Naive B cell (primary cell): ENCODE measurements around the gene PSMG3. TPM values are rescaled to one million over a fixed set of nuclear protein-coding genes. Genes with fewer than 3 reads are reported as not detected.

ENCODE experiments used
- ATAC-seq, 2 donors: fragments of 150-1000 bp; cut with Tn5 transposase; 2 replicates each; pipeline ENCODE4 v1.10.0; 2021; ENCODE audit warnings: low read depth in 2 of 2, mild to moderate bottlenecking in 2 of 2, moderate library complexity in 2 of 2
- DNase-seq: peaks from one replicate; pipeline ENCODE4 v3.0.0; 2022
- H3K27ac Mint-ChIP-seq, 6 donors: one replicate each; pipeline ENCODE4 v1.8.0; 2020 to 2022; ENCODE audit warnings: mild to moderate bottlenecking in 6 of 6, mixed read lengths in 6 of 6, moderate library complexity in 5 of 6, inconsistent platforms in 2 of 6
- H3K27me3 Mint-ChIP-seq, 3 donors: one replicate each; pipeline ENCODE4 v1.8.0; 2021 to 2022; ENCODE audit warnings: mixed read lengths in 3 of 3, mild to moderate bottlenecking in 1 of 3
- H3K36me3 Mint-ChIP-seq, 2 donors: one replicate each; pipeline ENCODE4 v1.8.0; 2020 to 2022; ENCODE audit warnings: mixed read lengths in 2 of 2, inconsistent platforms in 1 of 2, mild to moderate bottlenecking in 1 of 2
- H3K4me1 Mint-ChIP-seq, 3 donors: one replicate each; pipeline ENCODE4 v1.8.0; 2020 to 2022; ENCODE audit warnings: mixed read lengths in 3 of 3, inconsistent platforms in 1 of 3, mild to moderate bottlenecking in 1 of 3, moderate library complexity in 1 of 3
- H3K4me3 Mint-ChIP-seq, 8 donors: one replicate each; pipeline ENCODE4 v1.8.0; 2020 to 2022; ENCODE audit warnings: mild to moderate bottlenecking in 8 of 8, mixed read lengths in 8 of 8, moderate library complexity in 8 of 8, inconsistent platforms in 2 of 8
- H3K9me3 Mint-ChIP-seq, 7 donors: one replicate each; pipeline ENCODE4 v1.8.0; 2020 to 2022; ENCODE audit warnings: mixed read lengths in 7 of 7, mild to moderate bottlenecking in 5 of 7, inconsistent platforms in 2 of 7, moderate library complexity in 1 of 7
- polyA plus RNA-seq, 6 donors: library from polyadenylated mRNA; unstranded; fragments of 300-500 nt; fragmentation: Illumina TruSeq; gene quantifications; one replicate each; pipeline ENCODE4 v1.2.3, GENCODE V29; 2021; ENCODE audit warnings: low read depth in 6 of 6

Gene PSMG3
- polyA plus RNA-seq, 6 donors from 2014 or later, result 24.2 to 43.4 (median 38.6) TPM

- ATAC-seq (no peak), DNase-seq (no peak)
- H3K27ac Mint-ChIP-seq, result peak overlapping the region in 4 of 6 donors; percentile 63 to 84 (median 78)
- peaks cover 8 to 45% (median 37%) of the 10 kb centered on the region in 3 donors for H3K4me1 Mint-ChIP-seq
- peaks cover 0 to 16% of the 10 kb centered on the region in 2 donors for H3K36me3 Mint-ChIP-seq
- no peaks in the 10 kb centered on the region for H3K9me3 Mint-ChIP-seq
- peak overlapping the region; percentile 7 to 93 (median 74) for H3K4me3 Mint-ChIP-seq
- no peaks in the 10 kb centered on the region for H3K27me3 Mint-ChIP-seq
Observed at GRCh38 chr7:1567896-1568510, 1.8 kb downstream of the PSMG3 start.

- DNase-seq, result no peak
Observed at GRCh38 chr7:1567049-1567771, 2.6 kb downstream of the PSMG3 start.

GRCh38 chr7:1566687-1567048 is 3.2 kb downstream of the PSMG3 start:
- Mint-ChIP-seq H3K4me3 (peak overlapping the region in 3 of 8 donors; percentile 15 to 86 (median 51)), H3K27ac (peak overlapping the region in 1 of 6 donors; percentile 14), H3K4me1 (peaks cover 8 to 41% (median 26%) of the 10 kb centered on the region in 3 donors), H3K36me3 (peaks cover 0 to 16% of the 10 kb centered on the region in 2 donors), H3K27me3 (peaks cover 0 to 7% (median 6%) of the 10 kb centered on the region in 3 donors), H3K9me3 (no peaks in the 10 kb centered on the region)
- ATAC-seq (no peak), DNase-seq (no peak)

More at GRCh38 chr7:1567049-1567771, 2.6 kb downstream of the PSMG3 start:
- Mint-ChIP-seq H3K36me3 (peaks cover 0 to 16% of the 10 kb centered on the region in 2 donors), H3K27me3 (peaks cover 0 to 2% (median 2%) of the 10 kb centered on the region in 3 donors), H3K27ac (peak overlapping the region in 1 of 6 donors; percentile 14), H3K9me3 (no peaks in the 10 kb centered on the region), H3K4me3 (peak overlapping the region in 4 of 8 donors; percentile 15 to 86 (median 49)), H3K4me1 (peaks cover 8 to 42% (median 31%) of the 10 kb centered on the region in 3 donors)
- ATAC-seq, result no peak

- DNase-seq (no peak), ATAC-seq (no peak)
- Mint-ChIP-seq H3K4me1 (peaks cover 8 to 29% (median 15%) of the 10 kb centered on the region in 3 donors), H3K9me3 (no peaks in the 10 kb centered on the region), H3K27me3 (peaks cover 0 to 7% (median 6%) of the 10 kb centered on the region in 3 donors), H3K36me3 (peaks cover 0 to 16% of the 10 kb centered on the region in 2 donors), H3K27ac (peak overlapping the region in 1 of 6 donors; percentile 74), H3K4me3 (peak overlapping the region in 2 of 8 donors; percentile 15 to 33)
Observed at GRCh38 chr7:1564603-1565022, 5.2 kb downstream of the PSMG3 start.

- ATAC-seq (no peak), DNase-seq (no peak)
- H3K4me1 Mint-ChIP-seq, result peaks cover 7 to 28% (median 13%) of the 10 kb centered on the region in 3 donors
- peak overlapping the region in 1 of 8 donors; percentile 33 for H3K4me3 Mint-ChIP-seq
- H3K27ac Mint-ChIP-seq, result no peak overlapping the region
- H3K36me3 Mint-ChIP-seq, result peaks cover 0 to 16% of the 10 kb centered on the region in 2 donors
- peaks cover 0 to 7% (median 6%) of the 10 kb centered on the region in 3 donors for H3K27me3 Mint-ChIP-seq
- no peaks in the 10 kb centered on the region for H3K9me3 Mint-ChIP-seq
Observed at GRCh38 chr7:1563981-1564602, 5.7 kb downstream of the PSMG3 start.

- H3K4me3 Mint-ChIP-seq, result peak overlapping the region in 1 of 8 donors; percentile 42
- no peak overlapping the region for H3K27ac Mint-ChIP-seq
- H3K36me3 Mint-ChIP-seq, result peaks cover 0 to 11% of the 10 kb centered on the region in 2 donors
- H3K4me1 Mint-ChIP-seq, result peaks cover under 1 to 15% (median 3%) of the 10 kb centered on the region in 3 donors
- peaks cover 0 to 7% (median 6%) of the 10 kb centered on the region in 3 donors for H3K27me3 Mint-ChIP-seq
- ATAC-seq, result no peak
- H3K9me3 Mint-ChIP-seq, result no peaks in the 10 kb centered on the region
- DNase-seq, result no peak
Observed at GRCh38 chr7:1562597-1563051, 7.2 kb downstream of the PSMG3 start.

- ATAC-seq (no peak), DNase-seq (no peak)
- no peaks in the 10 kb centered on the region for H3K9me3 Mint-ChIP-seq
- peak overlapping the region in 1 of 6 donors; percentile 37 for H3K27ac Mint-ChIP-seq
- peaks cover 0 to 11% (median 0%) of the 10 kb centered on the region in 3 donors for H3K4me1 Mint-ChIP-seq
- peaks cover 0 to 7% (median 6%) of the 10 kb centered on the region in 3 donors for H3K27me3 Mint-ChIP-seq
- peak overlapping the region in 1 of 8 donors; percentile 7 for H3K4me3 Mint-ChIP-seq
- H3K36me3 Mint-ChIP-seq, result peaks cover 0 to 6% of the 10 kb centered on the region in 2 donors
Observed at GRCh38 chr7:1562116-1562515, 7.7 kb downstream of the PSMG3 start.

- peak overlapping the region in 1 of 8 donors; percentile 35 for H3K4me3 Mint-ChIP-seq
- H3K27me3 Mint-ChIP-seq, result peaks cover 0 to 7% (median 6%) of the 10 kb centered on the region in 3 donors
- no peak for ATAC-seq
- DNase-seq, result no peak
- H3K4me1 Mint-ChIP-seq, result peaks cover 2 to 7% (median 2%) of the 10 kb centered on the region in 3 donors
- no peak overlapping the region for H3K27ac Mint-ChIP-seq
- H3K9me3 Mint-ChIP-seq, result no peaks in the 10 kb centered on the region
- no peaks in the 10 kb centered on the region for H3K36me3 Mint-ChIP-seq
Observed at GRCh38 chr7:1561036-1561940, 8.5 kb downstream of the PSMG3 start.

GRCh38 chr7:1560620-1561031 is 9.2 kb downstream of the PSMG3 start:
- Mint-ChIP-seq H3K36me3 (no peaks in the 10 kb centered on the region), H3K27me3 (peaks cover 0 to 7% (median 6%) of the 10 kb centered on the region in 3 donors), H3K9me3 (no peaks in the 10 kb centered on the region), H3K4me3 (no peak overlapping the region), H3K4me1 (peaks cover 3 to 10% (median 3%) of the 10 kb centered on the region in 3 donors), H3K27ac (no peak overlapping the region)
- no peak for DNase-seq
- ATAC-seq, result no peak

GRCh38 chr7:1559626-1560590 is 9.9 kb downstream of the PSMG3 start:
- no peak for DNase-seq
- no peak for ATAC-seq
- no peak overlapping the region for H3K27ac Mint-ChIP-seq
- H3K36me3 Mint-ChIP-seq, result no peaks in the 10 kb centered on the region
- H3K4me3 Mint-ChIP-seq, result no peak overlapping the region
- H3K9me3 Mint-ChIP-seq, result no peaks in the 10 kb centered on the region
- peaks cover 3 to 10% (median 3%) of the 10 kb centered on the region in 3 donors for H3K4me1 Mint-ChIP-seq
- peaks cover 0 to 7% (median 6%) of the 10 kb centered on the region in 3 donors for H3K27me3 Mint-ChIP-seq

GRCh38 chr7:1558841-1559625 is 10.8 kb downstream of the PSMG3 start:
- Mint-ChIP-seq H3K4me1 (peaks cover 3 to 10% (median 6%) of the 10 kb centered on the region in 3 donors), H3K27ac (no peak overlapping the region), H3K9me3 (no peaks in the 10 kb centered on the region), H3K36me3 (no peaks in the 10 kb centered on the region), H3K4me3 (no peak overlapping the region), H3K27me3 (peaks cover 0 to 7% (median 6%) of the 10 kb centered on the region in 3 donors)
- DNase-seq (no peak), ATAC-seq (no peak)
